ENCODE data around the gene HSD11B2.

Gene HSD11B2

GRCh38 chr16:67483150-67483549 lies 52.2 kb downstream of the HSD11B2 start, which contains the start of gene AGRP:
TSS of gene AGRP (minus strand) at chr16:67483547. CDS start at chr16:67483398, 149 bp downstream.
- H3K4me3 ChIP-seq (ENCODE audit: low read depth, low read length): no peak within 1 kb of the TSS
- DNase-seq (ENCODE audit: low read depth): no peak
- in situ Hi-C loops (cut with HindIII; ENCODE audit: low sequenced_read_pairs): no loop called here
- TF ChIP-seq CTCF (IDR thresholded peaks at IDR 0.05; ENCODE audit: low read depth, low read length, missing control alignments): no peak

- no peak for TF ChIP-seq CTCF (IDR thresholded peaks at IDR 0.05; ENCODE audit: low read depth, low read length, missing control alignments)
- in situ Hi-C loops (cut with HindIII; ENCODE audit: low sequenced_read_pairs): no loop called here
- no peak overlapping the region for H3K4me3 ChIP-seq (ENCODE audit: low read depth, low read length)
- no peak for DNase-seq (ENCODE audit: low read depth)
Observed at GRCh38 chr16:67483731-67484525, 53.0 kb downstream of the HSD11B2 start.

GRCh38 chr16:67486805-67487204 lies 55.9 kb downstream of the HSD11B2 start:
- no peak overlapping the region for H3K4me3 ChIP-seq (ENCODE audit: low read depth, low read length)
- DNase-seq (ENCODE audit: low read depth): no peak
- in situ Hi-C loops (cut with HindIII; ENCODE audit: low sequenced_read_pairs): no loop called here
- no peak for TF ChIP-seq CTCF (IDR thresholded peaks at IDR 0.05; ENCODE audit: low read depth, low read length, missing control alignments)

Measured in astrocyte of the cerebellum (primary cell).